SK-N-MC (cell line): ENCODE measurements around the gene PKN3.

Experiments
- EZH2 ChIP-seq: fragments of 200-600 bp; sonication (generic); IDR thresholded peaks from one replicate; pipeline ENCODE4 v1.6.1; 2017; ENCODE audit warnings: antibody characterized with exemption
- POLR2AphosphoS5 ChIP-seq: IDR thresholded peaks from 2 replicates; pipeline ENCODE4 v1.6.1; 2012; ENCODE audit warnings: mild to moderate bottlenecking, low read depth, low read length, borderline replicate concordance

- TF ChIP-seq POLR2AphosphoS5 (no peak), EZH2 (no peak)
These were observed 12.5 kb downstream of the PKN3 start for GRCh38 chr9:128714586-128715435.
